ENCODE data around the gene BPHL. TPM values are rescaled to one million over a fixed set of nuclear protein-coding genes. Genes with fewer than 3 reads are reported as not detected.
A peak's percentile ranks its signal among the peaks of the same experiment; 100 is the strongest.
"Not testable (repeated sequence)": the region's sequence is repeated elsewhere in the genome, so short reads cannot be mapped to it uniquely, and the experiment has no call there.

Gene BPHL
- total RNA-seq, 2 donors from 2014 or later: 13.4 to 31.7 TPM

DNA sequence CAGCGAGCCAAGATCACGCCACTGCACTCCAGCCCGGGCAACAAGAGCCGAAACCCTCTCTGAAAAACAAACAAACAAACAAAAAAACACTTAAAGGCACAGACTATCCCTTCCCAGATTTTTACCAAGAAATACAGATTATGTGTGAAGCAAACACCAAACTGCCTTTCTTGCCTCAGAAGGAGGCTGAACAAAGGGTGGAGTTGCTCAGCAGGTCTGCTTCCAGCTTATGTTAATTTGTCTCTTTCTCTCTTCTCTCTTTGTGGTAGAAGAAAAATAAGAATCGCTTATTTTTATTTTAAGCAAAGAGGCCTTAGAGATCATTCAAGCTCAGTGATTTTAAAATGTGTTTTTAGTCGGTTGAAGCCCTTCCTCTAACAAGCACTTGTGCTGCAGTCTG, 24.6 kb downstream of the BPHL start:
- H3K36me3 ChIP-seq: no peaks in the 10 kb centered on the region
- no peak for TF ChIP-seq CTCF (IDR thresholded peaks at IDR 0.05)

DNA sequence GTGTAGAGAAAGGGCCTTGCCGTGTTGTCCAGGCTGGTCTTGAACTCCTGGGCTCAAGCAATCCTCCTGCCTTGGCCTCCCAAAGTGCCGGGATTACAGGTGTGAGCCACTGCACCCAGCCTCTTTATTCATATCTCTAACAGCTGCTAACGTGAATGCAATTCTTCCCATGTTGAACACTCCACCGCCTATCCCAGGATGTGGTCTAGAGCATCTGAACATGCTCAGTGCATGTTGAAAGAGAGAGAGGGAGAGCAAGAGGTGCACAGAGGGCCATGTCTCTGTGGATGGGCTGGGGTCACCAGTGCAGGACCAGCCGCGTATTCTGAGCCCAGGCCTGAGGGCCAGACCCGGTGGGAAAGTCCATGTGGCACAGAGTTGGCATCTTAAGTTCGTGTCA, 26.1 kb downstream of the BPHL start:
- intact Hi-C loops (cut with DNase I): no loop called here
- Histone ChIP-seq H3K36me3 (no peaks in the 10 kb centered on the region), H3K4me1 (no peaks in the 10 kb centered on the region), H3K27me3 (no peaks in the 10 kb centered on the region), H3K27ac (no peak overlapping the region), H3K4me3 (no peak overlapping the region), H3K9ac (ENCODE audit: low read depth in 2 of 2, low read length in 2 of 2) (no peak overlapping the region), H3K9me3 (no peaks in the 10 kb centered on the region)
- DNase-seq: no peak
- no peak for TF ChIP-seq CTCF (IDR thresholded peaks at IDR 0.05)

More for the DNA sequence above, 24.6 kb downstream of the BPHL start:
- no peaks in the 10 kb centered on the region for H3K27me3 ChIP-seq
- no peaks in the 10 kb centered on the region for H3K9me3 ChIP-seq
- DNase-seq: no peak
- H3K27ac ChIP-seq: no peak overlapping the region
- peaks cover 6% of the 10 kb centered on the region for H3K4me1 ChIP-seq
- intact Hi-C loops (cut with DNase I): no loop called here
- no peak overlapping the region for H3K4me3 ChIP-seq
- no peak overlapping the region for H3K9ac ChIP-seq (ENCODE audit: low read depth in 2 of 2, low read length in 2 of 2)

DNA sequence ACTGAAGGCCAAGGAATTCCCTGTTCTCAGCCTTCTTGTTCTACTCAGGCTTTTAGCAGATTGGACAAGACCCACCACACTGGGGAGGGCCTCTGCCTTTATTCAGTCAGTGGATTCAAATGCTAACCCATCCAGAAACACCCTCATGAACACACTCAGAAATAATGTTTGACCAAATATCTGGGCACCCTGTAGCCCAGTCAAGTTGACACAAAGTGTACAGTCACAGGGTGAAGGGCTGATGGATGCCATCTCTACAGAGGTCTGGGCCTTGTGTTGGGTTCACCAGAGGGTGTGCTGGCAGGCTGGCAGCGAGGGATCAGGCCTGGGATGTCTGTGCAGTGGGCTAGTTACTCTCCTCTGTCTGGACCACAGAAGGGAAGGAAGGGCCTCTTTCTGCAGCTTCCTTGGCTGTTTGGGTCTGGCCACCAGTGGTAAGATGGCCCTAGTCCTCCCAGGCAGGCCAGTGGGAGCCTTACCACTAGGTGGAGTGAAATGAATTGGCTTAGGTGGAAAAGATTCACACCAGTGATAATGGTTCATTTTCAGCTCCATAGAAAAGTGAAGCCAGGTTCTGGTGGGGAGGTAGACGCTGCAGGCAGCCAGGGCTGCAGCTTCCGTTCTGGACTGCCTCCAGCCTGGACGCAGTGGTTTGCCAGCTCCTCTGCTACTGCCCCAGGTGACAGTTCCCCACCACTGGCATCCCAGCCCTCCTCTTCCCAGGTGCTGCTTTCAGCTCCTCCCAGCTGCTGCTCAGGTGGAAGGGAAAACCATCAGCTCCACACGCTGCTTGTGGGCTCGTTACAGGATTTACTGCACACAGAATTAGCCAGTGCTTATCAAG, 29.6 kb downstream of the BPHL start:
- intact Hi-C loops (cut with DNase I): no loop called here

GRCh38 chr6:3151691-3152090, 33.2 kb downstream of the BPHL start:
- H3K27ac ChIP-seq: no peak overlapping the region
- H3K27me3 ChIP-seq: no peaks in the 10 kb centered on the region
- H3K9ac ChIP-seq (ENCODE audit: low read depth in 2 of 2, low read length in 2 of 2): no peak overlapping the region
- H3K4me3 ChIP-seq: no peak overlapping the region
- H3K36me3 ChIP-seq: no peaks in the 10 kb centered on the region
- no peak for DNase-seq
- H3K9me3 ChIP-seq: no peaks in the 10 kb centered on the region
- TF ChIP-seq CTCF (IDR thresholded peaks at IDR 0.05): no peak
- intact Hi-C loops (cut with DNase I): no loop called here
- no peaks in the 10 kb centered on the region for H3K4me1 ChIP-seq

More for the DNA sequence above, 29.6 kb downstream of the BPHL start:
- H3K36me3 ChIP-seq: no peaks in the 10 kb centered on the region
- no peak for TF ChIP-seq CTCF (IDR thresholded peaks at IDR 0.05)
- no peaks in the 10 kb centered on the region for H3K27me3 ChIP-seq
- no peak overlapping the region for H3K27ac ChIP-seq
- no peak overlapping the region for H3K4me3 ChIP-seq
- no peak overlapping the region for H3K9ac ChIP-seq (ENCODE audit: low read depth in 2 of 2, low read length in 2 of 2)
- no peak for DNase-seq
- H3K9me3 ChIP-seq: no peaks in the 10 kb centered on the region
- no peaks in the 10 kb centered on the region for H3K4me1 ChIP-seq

DNA sequence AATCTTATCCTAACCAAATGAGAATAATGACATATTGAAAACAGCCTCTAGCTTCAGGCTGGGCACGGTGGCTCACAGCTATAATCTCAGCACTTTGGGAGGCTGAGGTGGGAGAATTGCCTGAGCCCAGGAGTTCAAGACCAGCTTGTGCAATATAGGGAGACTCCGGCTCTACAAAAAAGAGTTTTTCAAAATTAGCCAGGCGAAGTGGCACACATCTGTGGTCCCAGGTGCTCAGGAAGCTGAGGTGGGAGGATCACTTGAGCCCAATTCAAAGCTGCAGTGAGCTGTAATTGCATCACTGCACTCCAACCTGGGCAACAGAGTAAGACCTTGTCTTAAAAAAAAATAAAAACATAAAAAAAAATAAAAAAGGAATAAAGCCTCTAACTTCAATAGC, 34.2 kb downstream of the BPHL start:
- intact Hi-C loops (cut with DNase I): no loop called here
- DNase-seq: no peak

GRCh38 chr6:3155416-3155815, 36.9 kb downstream of the BPHL start:
- DNase-seq; H3K27me3 ChIP-seq; H3K9ac ChIP-seq (ENCODE audit: low read depth in 2 of 2, low read length in 2 of 2); H3K4me1 ChIP-seq; H3K36me3 ChIP-seq; intact Hi-C loops (cut with DNase I); H3K9me3 ChIP-seq; H3K27ac ChIP-seq; H3K4me3 ChIP-seq: not testable (repeated sequence)

More for the DNA sequence above, 34.2 kb downstream of the BPHL start:
- H3K27me3 ChIP-seq: no peaks in the 10 kb centered on the region
- TF ChIP-seq CTCF (IDR thresholded peaks at IDR 0.05): no peak
- H3K27ac ChIP-seq: no peak overlapping the region
- H3K9me3 ChIP-seq: no peaks in the 10 kb centered on the region
- H3K4me1 ChIP-seq: no peaks in the 10 kb centered on the region
- H3K36me3 ChIP-seq: no peaks in the 10 kb centered on the region
- no peak overlapping the region for H3K4me3 ChIP-seq
- H3K9ac ChIP-seq (ENCODE audit: low read depth in 2 of 2, low read length in 2 of 2): no peak overlapping the region

GRCh38 chr6:3156184-3157130, 37.9 kb downstream of the BPHL start:
- H3K36me3 ChIP-seq; H3K4me1 ChIP-seq; H3K27me3 ChIP-seq; H3K9me3 ChIP-seq; intact Hi-C loops (cut with DNase I): not testable (repeated sequence)
- peak overlapping the region; percentile 79 for H3K4me3 ChIP-seq
- DNase-seq: peak; percentile 35
- peak overlapping the region; percentile 89 for H3K27ac ChIP-seq
- peak overlapping the region; percentile 14 to 96 for H3K9ac ChIP-seq (ENCODE audit: low read depth in 2 of 2, low read length in 2 of 2)

Measured in colonic mucosa (tissue), 4 donors.